LoVo (cell line): ENCODE measurements around the gene UGT2B15.
"Not testable (repeated sequence)": the region's sequence is repeated elsewhere in the genome, so short reads cannot be mapped to it uniquely, and the experiment has no call there.

ENCODE experiments used
- DNase-seq: peaks from one replicate; pipeline ENCODE4 v3.0.0-alpha.2; 2016; ENCODE audit warnings: low spot score

Gene UGT2B15

GRCh38 chr4:68670479-68670939, at the start of gene UGT2B15:
UGT2B15 (minus strand) TSS chr4:68670652; CDS start chr4:68670618, 34 bp downstream.
- DNase-seq, result not testable (repeated sequence)

- no peak for DNase-seq
Measured at GRCh38 chr4:68719075-68719473, 48.6 kb upstream of the UGT2B15 start.

GRCh38 chr4:68718447-68719074, 48.1 kb upstream of the UGT2B15 start:
- no peak for DNase-seq

- DNase-seq, result no peak
Measured at GRCh38 chr4:68717999-68718398, 47.5 kb upstream of the UGT2B15 start.

GRCh38 chr4:68714400-68714799, 43.9 kb upstream of the UGT2B15 start:
- DNase-seq, result no peak

- DNase-seq, result no peak
Measured at GRCh38 chr4:68712207-68712606, 41.8 kb upstream of the UGT2B15 start.

- DNase-seq, result no peak
Measured at GRCh38 chr4:68708566-68708965, 38.1 kb upstream of the UGT2B15 start.

GRCh38 chr4:68703168-68703567, 32.7 kb upstream of the UGT2B15 start:
- not testable (repeated sequence) for DNase-seq

- no peak for DNase-seq
Measured at GRCh38 chr4:68700152-68700551, 29.7 kb upstream of the UGT2B15 start.

GRCh38 chr4:68693325-68694075, 23.0 kb upstream of the UGT2B15 start:
- no peak for DNase-seq

GRCh38 chr4:68691186-68691585, 20.7 kb upstream of the UGT2B15 start:
- DNase-seq, result no peak

- DNase-seq, result no peak
Measured at GRCh38 chr4:68683034-68683433, 12.6 kb upstream of the UGT2B15 start.

GRCh38 chr4:68681298-68681697, 10.8 kb upstream of the UGT2B15 start:
- not testable (repeated sequence) for DNase-seq

- DNase-seq, result no peak
Measured at GRCh38 chr4:68673143-68673542, 2.7 kb upstream of the UGT2B15 start.

GRCh38 chr4:68671217-68671616, 765 bp upstream of the UGT2B15 start:
- not testable (repeated sequence) for DNase-seq

- DNase-seq, result not testable (repeated sequence)
Measured at GRCh38 chr4:68668537-68669163, 1.8 kb downstream of the UGT2B15 start.

- DNase-seq, result not testable (repeated sequence)
Measured at GRCh38 chr4:68667551-68667950, 2.9 kb downstream of the UGT2B15 start.

GRCh38 chr4:68664721-68665120, 5.7 kb downstream of the UGT2B15 start:
- DNase-seq, result not testable (repeated sequence)

- not testable (repeated sequence) for DNase-seq
Measured at GRCh38 chr4:68662836-68663574, 7.4 kb downstream of the UGT2B15 start.

GRCh38 chr4:68658672-68659071, 11.8 kb downstream of the UGT2B15 start:
- peak; percentile 14 for DNase-seq

GRCh38 chr4:68657022-68657594, 13.3 kb downstream of the UGT2B15 start:
- DNase-seq, result not testable (repeated sequence)

GRCh38 chr4:68656445-68656973, 13.9 kb downstream of the UGT2B15 start:
- DNase-seq, result peak; percentile 17
